DOHH2 (cell line): ENCODE data around the gene DUOX1.

ENCODE experiments used
- H3F3A ChIP-seq: fragments of 200-600 bp; sonication (generic), shearing (Covaris generic); 2 replicates; pipeline ENCODE4 v1.6.0; 2016; ENCODE audit warnings: antibody characterized with exemption, mild to moderate bottlenecking; ENCODE audit not compliant: control insufficient read depth, insufficient read depth
- H3K27ac ChIP-seq: fragments of 200-600 bp; sonication (generic); 2 replicates; pipeline ENCODE4 v1.5.1; 2014; ENCODE audit warnings: low read depth, mild to moderate bottlenecking, low read length, moderate library complexity
- H3K27me3 ChIP-seq: fragments of 200-600 bp; sonication (generic); 2 replicates; pipeline ENCODE4 v1.6.1; 2014; ENCODE audit warnings: mild to moderate bottlenecking, low read length, mixed read lengths; ENCODE audit not compliant: control insufficient read depth
- H3K36me3 ChIP-seq: fragments of 200-600 bp; sonication (generic); 2 replicates; pipeline ENCODE4 v1.6.1; 2014; ENCODE audit warnings: mild to moderate bottlenecking, low read length, moderate library complexity, mixed read lengths; ENCODE audit not compliant: control insufficient read depth
- H3K4me1 ChIP-seq: fragments of 200-600 bp; sonication (generic); 2 replicates; pipeline ENCODE4 v1.6.1; 2014; ENCODE audit warnings: mild to moderate bottlenecking, low read length, mixed read lengths; ENCODE audit not compliant: control insufficient read depth
- H3K4me2 ChIP-seq: fragments of 200-600 bp; sonication (generic); 2 replicates; pipeline ENCODE4 v1.6.0; 2014; ENCODE audit warnings: mild to moderate bottlenecking, low read length, moderate library complexity
- H3K4me3 ChIP-seq: fragments of 200-600 bp; sonication (generic); 2 replicates; pipeline ENCODE4 v1.5.1; 2014; ENCODE audit warnings: mild to moderate bottlenecking, low read length, mixed read lengths
- H3K79me2 ChIP-seq: fragments of 200-600 bp; sonication (generic); 2 replicates; pipeline ENCODE4 v1.6.1; 2014; ENCODE audit warnings: mild to moderate bottlenecking, low read length, mixed read lengths; ENCODE audit not compliant: control insufficient read depth
- H3K9me2 ChIP-seq: fragments of 200-600 bp; sonication (generic); replicated peaks from 2 replicates; pipeline ENCODE4 v1.6.1; 2014; ENCODE audit warnings: mild to moderate bottlenecking, low read length, mixed read lengths; ENCODE audit not compliant: control insufficient read depth
- H3K9me3 ChIP-seq: fragments of 200-600 bp; sonication (generic); 2 replicates; pipeline ENCODE4 v1.6.1; 2014; ENCODE audit warnings: antibody characterized with exemption, low read length, mixed read lengths; ENCODE audit not compliant: control insufficient read depth, insufficient read depth
- H4K20me1 ChIP-seq: fragments of 200-600 bp; sonication (generic); 2 replicates; pipeline ENCODE4 v1.6.0; 2014; ENCODE audit warnings: low read depth, mild to moderate bottlenecking, antibody characterized with exemption, low read length, moderate library complexity; ENCODE audit not compliant: control insufficient read depth, insufficient read depth
- EZH2phosphoT487 ChIP-seq: fragments of 200-600 bp; sonication (generic); IDR thresholded peaks from 2 replicates; pipeline ENCODE4 v1.6.1; 2017; ENCODE audit warnings: borderline replicate concordance, mild to moderate bottlenecking, antibody characterized with exemption, low read length, moderate library complexity, mixed read lengths
- TF ChIP-seq, protein P1 (sequence below): fragments of 200-600 bp; sonication (generic); IDR thresholded peaks from one replicate; pipeline ENCODE4 v1.5.1; 2014; ENCODE audit warnings: antibody characterized with exemption, mild to moderate bottlenecking, low read depth, low read length; ENCODE audit not compliant: poor library complexity, severe bottlenecking

DUOX1 gene

DNA sequence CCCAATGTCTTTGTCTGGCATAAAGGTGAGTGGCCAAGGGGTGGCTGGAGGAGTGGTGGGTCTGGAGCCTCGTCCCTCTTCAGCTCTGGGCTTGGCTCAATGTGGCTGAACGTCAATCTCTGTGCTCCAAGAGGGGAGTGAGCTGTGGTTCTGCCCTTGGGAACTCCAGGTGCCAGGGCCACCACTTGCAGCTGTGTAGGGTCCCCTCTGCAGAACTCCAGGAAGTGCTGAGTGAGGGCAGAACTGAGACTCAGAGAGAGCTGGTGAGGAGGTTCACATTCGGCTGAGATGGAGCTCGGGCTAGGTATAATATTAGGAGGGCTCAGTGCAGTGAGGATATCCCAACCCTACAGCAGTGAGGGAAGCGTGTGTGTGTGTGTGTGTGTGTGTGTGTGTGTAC, 11.6 kb downstream of the DUOX1 start:
- Histone ChIP-seq H3K36me3 (no peaks in the 10 kb centered on the region), H3K27me3 (no peaks in the 10 kb centered on the region), H3K9me3 (no peaks in the 10 kb centered on the region), H3K79me2 (no peaks in the 10 kb centered on the region), H4K20me1 (no peaks in the 10 kb centered on the region), H3F3A (no peaks in the 10 kb centered on the region), H3K4me3 (no peak overlapping the region), H3K4me1 (no peaks in the 10 kb centered on the region), H3K9me2 (no peaks in the 10 kb centered on the region), H3K27ac (no peak overlapping the region), H3K4me2 (no peak overlapping the region)
- TF ChIP-seq, protein P1, sequence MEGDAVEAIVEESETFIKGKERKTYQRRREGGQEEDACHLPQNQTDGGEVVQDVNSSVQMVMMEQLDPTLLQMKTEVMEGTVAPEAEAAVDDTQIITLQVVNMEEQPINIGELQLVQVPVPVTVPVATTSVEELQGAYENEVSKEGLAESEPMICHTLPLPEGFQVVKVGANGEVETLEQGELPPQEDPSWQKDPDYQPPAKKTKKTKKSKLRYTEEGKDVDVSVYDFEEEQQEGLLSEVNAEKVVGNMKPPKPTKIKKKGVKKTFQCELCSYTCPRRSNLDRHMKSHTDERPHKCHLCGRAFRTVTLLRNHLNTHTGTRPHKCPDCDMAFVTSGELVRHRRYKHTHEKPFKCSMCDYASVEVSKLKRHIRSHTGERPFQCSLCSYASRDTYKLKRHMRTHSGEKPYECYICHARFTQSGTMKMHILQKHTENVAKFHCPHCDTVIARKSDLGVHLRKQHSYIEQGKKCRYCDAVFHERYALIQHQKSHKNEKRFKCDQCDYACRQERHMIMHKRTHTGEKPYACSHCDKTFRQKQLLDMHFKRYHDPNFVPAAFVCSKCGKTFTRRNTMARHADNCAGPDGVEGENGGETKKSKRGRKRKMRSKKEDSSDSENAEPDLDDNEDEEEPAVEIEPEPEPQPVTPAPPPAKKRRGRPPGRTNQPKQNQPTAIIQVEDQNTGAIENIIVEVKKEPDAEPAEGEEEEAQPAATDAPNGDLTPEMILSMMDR, result no peak
- no peak for TF ChIP-seq EZH2phosphoT487

DNA sequence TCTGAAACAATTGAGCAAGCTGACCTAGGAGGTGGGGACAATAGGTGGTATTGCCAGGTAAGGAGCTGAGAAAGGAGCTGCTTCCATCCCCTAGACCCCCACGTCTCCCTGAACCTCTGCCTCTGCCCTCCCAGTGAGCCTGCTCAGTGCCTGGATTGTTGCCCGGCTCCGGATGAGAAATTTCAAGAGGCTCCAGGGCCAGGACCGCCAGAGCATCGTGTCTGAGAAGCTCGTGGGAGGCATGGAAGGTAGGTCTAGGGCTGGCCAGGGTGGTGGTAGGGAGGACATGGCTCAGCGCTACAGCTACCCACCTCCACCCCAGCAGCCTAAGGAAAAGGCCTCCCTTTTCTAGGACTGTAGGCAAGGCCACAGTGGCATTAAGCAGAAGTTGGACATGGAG, 13.3 kb downstream of the DUOX1 start:
- Histone ChIP-seq H4K20me1 (no peaks in the 10 kb centered on the region), H3K4me3 (no peak overlapping the region), H3K4me2 (no peak overlapping the region), H3F3A (no peaks in the 10 kb centered on the region), H3K27me3 (no peaks in the 10 kb centered on the region), H3K79me2 (no peaks in the 10 kb centered on the region), H3K27ac (no peak overlapping the region), H3K4me1 (no peaks in the 10 kb centered on the region), H3K9me3 (no peaks in the 10 kb centered on the region), H3K9me2 (no peaks in the 10 kb centered on the region), H3K36me3 (no peaks in the 10 kb centered on the region)
- TF ChIP-seq EZH2phosphoT487, result no peak
- TF ChIP-seq, protein P1, result no peak

DNA sequence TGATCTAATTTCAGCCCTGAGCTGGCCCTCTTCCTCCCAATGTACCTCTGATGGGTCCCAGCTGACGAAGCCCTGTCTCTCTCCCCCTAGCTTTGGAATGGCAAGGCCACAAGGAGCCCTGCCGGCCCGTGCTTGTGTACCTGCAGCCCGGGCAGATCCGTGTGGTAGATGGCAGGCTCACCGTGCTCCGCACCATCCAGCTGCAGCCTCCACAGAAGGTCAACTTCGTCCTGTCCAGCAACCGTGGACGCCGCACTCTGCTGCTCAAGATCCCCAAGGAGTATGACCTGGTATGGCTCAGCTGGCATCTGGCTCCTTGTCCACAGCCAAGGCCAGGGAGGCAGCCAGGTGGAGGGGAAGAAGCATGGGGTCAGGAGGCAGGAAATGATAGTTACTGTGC, 14.2 kb downstream of the DUOX1 start:
- Histone ChIP-seq H3K36me3 (no peaks in the 10 kb centered on the region), H3K4me3 (no peak overlapping the region), H3K4me1 (no peaks in the 10 kb centered on the region), H3K27me3 (no peaks in the 10 kb centered on the region), H3F3A (no peaks in the 10 kb centered on the region), H3K27ac (no peak overlapping the region), H4K20me1 (no peaks in the 10 kb centered on the region), H3K4me2 (no peak overlapping the region), H3K9me3 (no peaks in the 10 kb centered on the region), H3K9me2 (no peaks in the 10 kb centered on the region), H3K79me2 (no peaks in the 10 kb centered on the region)
- TF ChIP-seq, protein P1, result no peak
- TF ChIP-seq EZH2phosphoT487, result no peak

- H3K27me3 ChIP-seq, result no peaks in the 10 kb centered on the region
- H3K27ac ChIP-seq, result no peak overlapping the region
- H3K4me3 ChIP-seq, result no peak overlapping the region
- no peaks in the 10 kb centered on the region for H3K9me3 ChIP-seq
- H3K36me3 ChIP-seq, result no peaks in the 10 kb centered on the region
- no peaks in the 10 kb centered on the region for H3K79me2 ChIP-seq
- H3F3A ChIP-seq, result no peaks in the 10 kb centered on the region
- no peaks in the 10 kb centered on the region for H4K20me1 ChIP-seq
- no peak for TF ChIP-seq EZH2phosphoT487
- TF ChIP-seq, protein P1, result no peak
- H3K4me2 ChIP-seq, result no peak overlapping the region
- no peaks in the 10 kb centered on the region for H3K4me1 ChIP-seq
- no peaks in the 10 kb centered on the region for H3K9me2 ChIP-seq
These were observed 15.0 kb downstream of the DUOX1 start for GRCh38 chr15:45144775-45145174.
